ENCODE data around the gene MAOA. TPM values are rescaled to one million over a fixed set of nuclear protein-coding genes. Genes with fewer than 3 reads are reported as not detected.
"Not testable (repeated sequence)": the region's sequence is repeated elsewhere in the genome, so short reads cannot be mapped to it uniquely, and the experiment has no call there.

Gene MAOA
- total RNA-seq (2022) (1.8 and 3.3 TPM in 2 replicates), Bru-seq, nascent RNA (percentile 22 among the genes with signal in this experiment), BruChase-seq, experiment 1, labeled RNA remaining after a 6-hour chase (percentile 16 among the genes with signal in this experiment), BruChase-seq, experiment 2, labeled RNA remaining after a 2-hour chase (percentile 13 among the genes with signal in this experiment)
- long read RNA-seq, full-length matches to known transcripts: 3 of 3 reads
- long read RNA-seq, partial matches to known transcripts: 0 of 3 reads
- long read RNA-seq, other reads (novel, unspliced or antisense): 0 of 3 reads

DNA sequence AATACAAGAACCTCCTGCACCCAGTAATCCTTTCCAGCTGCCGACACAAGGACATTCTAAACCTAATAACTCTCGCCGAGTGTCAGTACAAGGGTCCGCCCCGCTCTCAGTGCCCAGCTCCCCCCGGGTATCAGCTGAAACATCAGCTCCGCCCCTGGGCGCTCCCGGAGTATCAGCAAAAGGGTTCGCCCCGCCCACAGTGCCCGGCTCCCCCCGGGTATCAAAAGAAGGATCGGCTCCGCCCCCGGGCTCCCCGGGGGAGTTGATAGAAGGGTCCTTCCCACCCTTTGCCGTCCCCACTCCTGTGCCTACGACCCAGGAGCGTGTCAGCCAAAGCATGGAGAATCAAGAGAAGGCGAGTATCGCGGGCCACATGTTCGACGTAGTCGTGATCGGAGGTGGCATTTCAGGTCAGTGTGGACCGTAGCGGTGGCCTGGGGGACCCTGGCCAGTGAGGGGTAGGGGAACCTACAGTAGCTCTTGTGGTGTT, at the start of gene MAOA:
Gene MAOA, plus strand, starts transcription at position 295 of the 490 bp plus-strand sequence. Its CDS starts 43 bp downstream, at position 338.
- peaks cover 8% of the 10 kb centered on the region for H3K4me1 Mint-ChIP-seq (ENCODE audit: low read depth, unreplicated experiment)
- H3K27ac Mint-ChIP-seq (ENCODE audit: unreplicated experiment): no peak within 1 kb of the TSS
- peak within 1 kb of the TSS; percentile 71 for H3K4me3 Mint-ChIP-seq (ENCODE audit: low read depth, unreplicated experiment)
- H3K36me3 Mint-ChIP-seq (ENCODE audit: insufficient read depth, unreplicated experiment): peaks cover 19% of the 10 kb centered on the region
- H3K27me3 Mint-ChIP-seq (ENCODE audit: unreplicated experiment): no peaks in the 10 kb centered on the region
- CTCF ChIA-PET: no interaction called here
- peak; percentile 28 for DNase-seq
- intact Hi-C loops (cut with micrococcal nuclease; ENCODE audit: unreplicated experiment): loop anchor here (5.0 kb wide), 2 partner anchors 96 to 99 kb away; no protein-coding TSS in a partner anchor
- no peaks in the 10 kb centered on the region for H3K9me3 Mint-ChIP-seq (ENCODE audit: low read depth, unreplicated experiment)
- TF ChIP-seq, protein P1, sequence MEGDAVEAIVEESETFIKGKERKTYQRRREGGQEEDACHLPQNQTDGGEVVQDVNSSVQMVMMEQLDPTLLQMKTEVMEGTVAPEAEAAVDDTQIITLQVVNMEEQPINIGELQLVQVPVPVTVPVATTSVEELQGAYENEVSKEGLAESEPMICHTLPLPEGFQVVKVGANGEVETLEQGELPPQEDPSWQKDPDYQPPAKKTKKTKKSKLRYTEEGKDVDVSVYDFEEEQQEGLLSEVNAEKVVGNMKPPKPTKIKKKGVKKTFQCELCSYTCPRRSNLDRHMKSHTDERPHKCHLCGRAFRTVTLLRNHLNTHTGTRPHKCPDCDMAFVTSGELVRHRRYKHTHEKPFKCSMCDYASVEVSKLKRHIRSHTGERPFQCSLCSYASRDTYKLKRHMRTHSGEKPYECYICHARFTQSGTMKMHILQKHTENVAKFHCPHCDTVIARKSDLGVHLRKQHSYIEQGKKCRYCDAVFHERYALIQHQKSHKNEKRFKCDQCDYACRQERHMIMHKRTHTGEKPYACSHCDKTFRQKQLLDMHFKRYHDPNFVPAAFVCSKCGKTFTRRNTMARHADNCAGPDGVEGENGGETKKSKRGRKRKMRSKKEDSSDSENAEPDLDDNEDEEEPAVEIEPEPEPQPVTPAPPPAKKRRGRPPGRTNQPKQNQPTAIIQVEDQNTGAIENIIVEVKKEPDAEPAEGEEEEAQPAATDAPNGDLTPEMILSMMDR (IDR thresholded peaks at IDR 0.05; ENCODE audit: unreplicated experiment): no peak
- no TSS peak for BruUV-seq (replicated peaks)

DNA sequence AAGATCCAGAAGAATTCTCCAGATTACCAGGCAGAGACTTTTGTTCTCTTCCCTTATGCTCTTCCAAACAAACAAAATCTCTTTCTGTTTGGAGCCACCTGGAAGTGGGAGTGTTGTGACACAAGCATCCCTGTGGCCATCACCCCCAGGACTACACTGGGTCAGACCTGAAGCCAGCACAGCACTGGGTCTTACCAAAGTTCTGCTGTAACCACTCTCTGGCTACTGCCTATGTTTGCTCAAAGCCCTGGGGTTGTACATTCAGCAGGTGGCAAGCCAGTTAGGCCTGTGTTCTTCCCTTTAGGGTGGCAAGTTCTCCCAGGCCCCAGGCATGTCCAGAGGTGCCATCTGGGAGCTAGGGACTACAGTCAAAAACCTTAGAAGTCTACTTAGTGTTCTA, 43.7 kb upstream of the MAOA start:
- Mint-ChIP-seq H3K27ac (ENCODE audit: unreplicated experiment) (no peak overlapping the region), H3K4me1 (ENCODE audit: low read depth, unreplicated experiment) (no peaks in the 10 kb centered on the region), H3K36me3 (ENCODE audit: insufficient read depth, unreplicated experiment) (no peaks in the 10 kb centered on the region), H3K9me3 (ENCODE audit: low read depth, unreplicated experiment) (no peaks in the 10 kb centered on the region), H3K27me3 (ENCODE audit: unreplicated experiment) (no peaks in the 10 kb centered on the region), H3K4me3 (ENCODE audit: low read depth, unreplicated experiment) (no peak overlapping the region)
- CTCF ChIA-PET: no interaction called here
- no TSS peak for BruUV-seq (replicated peaks)
- TF ChIP-seq, protein P1 (IDR thresholded peaks at IDR 0.05; ENCODE audit: unreplicated experiment): no peak
- no peak for DNase-seq
- intact Hi-C loops (cut with micrococcal nuclease; ENCODE audit: unreplicated experiment): no loop called here

DNA sequence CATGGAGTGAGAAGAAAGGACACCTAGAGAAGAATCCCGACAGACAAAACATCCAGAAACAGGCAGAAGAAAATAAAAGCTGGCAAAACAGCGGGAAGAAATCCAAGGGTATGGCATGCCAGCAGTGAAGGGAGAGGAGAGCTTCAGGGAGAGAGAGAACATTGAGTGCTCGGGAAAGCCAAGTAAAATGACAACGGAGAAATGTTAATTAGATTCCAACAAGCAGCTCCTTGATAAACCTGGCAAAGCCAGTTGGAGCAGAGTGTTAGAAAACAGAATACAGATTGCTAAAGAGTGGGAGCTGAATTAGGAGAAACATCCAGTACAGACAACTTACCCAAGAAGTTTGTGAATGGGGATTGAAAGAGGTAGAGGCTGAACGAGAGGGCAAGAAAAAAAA, 40.4 kb upstream of the MAOA start:
- no TSS peak for BruUV-seq (replicated peaks)
- DNase-seq: no peak
- CTCF ChIA-PET: no interaction called here
- Mint-ChIP-seq H3K27me3 (ENCODE audit: unreplicated experiment) (no peaks in the 10 kb centered on the region), H3K36me3 (ENCODE audit: insufficient read depth, unreplicated experiment) (no peaks in the 10 kb centered on the region), H3K27ac (ENCODE audit: unreplicated experiment) (no peak overlapping the region), H3K4me3 (ENCODE audit: low read depth, unreplicated experiment) (no peak overlapping the region), H3K9me3 (ENCODE audit: low read depth, unreplicated experiment) (peaks cover 2% of the 10 kb centered on the region), H3K4me1 (ENCODE audit: low read depth, unreplicated experiment) (peaks cover 9% of the 10 kb centered on the region)
- intact Hi-C loops (cut with micrococcal nuclease; ENCODE audit: unreplicated experiment): no loop called here
- TF ChIP-seq, protein P1 (IDR thresholded peaks at IDR 0.05; ENCODE audit: unreplicated experiment): no peak

DNA sequence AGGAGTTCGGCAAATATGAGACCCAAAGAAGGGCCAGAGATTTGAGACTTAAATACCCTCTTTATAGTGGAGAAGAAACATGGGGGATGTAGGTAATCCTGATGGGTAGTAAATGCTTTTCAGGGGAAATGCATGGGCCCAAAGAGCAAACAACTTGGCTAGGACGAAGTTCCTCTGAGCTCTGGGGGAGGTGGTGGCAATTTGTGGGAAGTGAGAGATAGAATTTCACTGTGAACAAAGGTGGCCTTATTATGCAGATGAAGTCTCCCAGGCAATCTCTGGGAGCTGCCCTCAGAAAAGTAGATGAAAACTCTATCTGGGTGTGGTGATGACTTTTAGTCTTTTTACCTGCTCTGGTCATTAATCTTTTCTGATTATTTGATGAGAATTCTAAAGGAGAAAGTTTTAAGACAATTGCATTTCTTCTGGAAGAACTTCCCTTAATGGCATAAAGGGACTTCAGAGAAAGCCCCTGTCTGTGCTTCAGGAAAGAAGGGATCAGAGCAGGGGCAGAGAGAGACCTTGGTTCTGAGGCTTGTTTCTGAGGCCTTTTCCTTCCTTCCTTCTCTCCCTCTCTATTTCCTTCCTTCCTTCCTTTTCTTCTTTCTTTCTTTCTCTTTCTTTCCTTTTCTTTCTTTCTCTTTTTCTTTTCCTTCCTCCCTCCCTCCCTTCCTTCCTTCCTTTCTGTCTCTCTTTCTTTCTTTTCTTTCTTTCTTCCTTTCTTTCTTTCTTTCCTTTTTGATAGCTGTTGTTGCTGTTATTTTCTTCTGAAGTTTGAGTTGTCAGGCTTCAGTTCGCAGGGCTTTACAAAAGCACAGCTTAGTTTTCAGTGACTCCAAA, 37.5 kb upstream of the MAOA start:
- Mint-ChIP-seq H3K27ac (ENCODE audit: unreplicated experiment) (no peak overlapping the region), H3K27me3 (ENCODE audit: unreplicated experiment) (no peaks in the 10 kb centered on the region), H3K36me3 (ENCODE audit: insufficient read depth, unreplicated experiment) (no peaks in the 10 kb centered on the region), H3K4me1 (ENCODE audit: low read depth, unreplicated experiment) (peaks cover 9% of the 10 kb centered on the region), H3K4me3 (ENCODE audit: low read depth, unreplicated experiment) (no peak overlapping the region), H3K9me3 (ENCODE audit: low read depth, unreplicated experiment) (peaks cover 4% of the 10 kb centered on the region)
- no peak for DNase-seq
- TF ChIP-seq, protein P1 (IDR thresholded peaks at IDR 0.05; ENCODE audit: unreplicated experiment): no peak
- intact Hi-C loops (cut with micrococcal nuclease; ENCODE audit: unreplicated experiment): no loop called here
- CTCF ChIA-PET: interaction anchor here (0.7 kb wide), 2 partner anchors 11 to 89 kb away, joined by 4 to 9 read pairs; no protein-coding TSS in a partner anchor
- no TSS peak for BruUV-seq (replicated peaks)

DNA sequence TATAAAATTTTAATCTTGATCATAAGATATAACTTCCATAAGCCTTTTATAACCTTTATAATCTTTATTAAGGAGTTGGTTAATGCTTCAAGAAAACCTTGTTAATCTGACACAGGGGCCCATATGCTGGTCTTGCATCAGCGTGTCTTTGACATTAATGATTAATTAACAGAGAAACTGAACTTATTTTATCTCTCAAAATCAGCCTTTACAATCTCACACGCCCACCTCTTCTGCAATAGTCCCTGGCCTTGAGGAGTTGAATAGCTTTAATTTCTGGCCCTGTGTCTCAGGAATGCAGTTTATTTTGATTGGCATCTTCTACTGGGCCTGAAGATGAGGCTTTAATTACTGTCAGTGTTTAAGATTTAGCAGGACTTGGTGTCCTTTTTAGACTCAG, 36.2 kb upstream of the MAOA start:
- CTCF ChIA-PET: not testable (repeated sequence)

More for the DNA sequence above, 36.2 kb upstream of the MAOA start:
- H3K4me3 Mint-ChIP-seq (ENCODE audit: low read depth, unreplicated experiment); H3K9me3 Mint-ChIP-seq (ENCODE audit: low read depth, unreplicated experiment); intact Hi-C loops (cut with micrococcal nuclease; ENCODE audit: unreplicated experiment); H3K4me1 Mint-ChIP-seq (ENCODE audit: low read depth, unreplicated experiment); H3K27me3 Mint-ChIP-seq (ENCODE audit: unreplicated experiment); H3K36me3 Mint-ChIP-seq (ENCODE audit: insufficient read depth, unreplicated experiment); BruUV-seq (replicated peaks); H3K27ac Mint-ChIP-seq (ENCODE audit: unreplicated experiment): not testable (repeated sequence)
- peak; percentile 2 for DNase-seq

All from Calu3 (cell line).